Kidney (tissue), 14 donors: Measurements from ENCODE around the gene PRAME. TPM values are rescaled to one million over a fixed set of nuclear protein-coding genes. Genes with fewer than 3 reads are reported as not detected.

Experiments
- DNase-seq, 5 donors: peaks; one replicate each; pipeline ENCODE4 v3.0.0-alpha.2; 2013 to 2020
- FAIRE-seq: peaks from 2 replicates; lab custom pipeline; 2012; peaks lifted over from hg19 to GRCh38; lab: Jason Lieb, UNC
- H3K27ac ChIP-seq, 2 donors: one replicate each; pipeline ENCODE4 v1.7.0; 2013; ENCODE audit warnings: low read depth in 2 of 2, low read length in 2 of 2, inconsistent platforms in 1 of 2
- H3K27me3 ChIP-seq: one replicate; pipeline ENCODE4 v1.7.1; 2013; ENCODE audit warnings: low read length, inconsistent platforms; ENCODE audit not compliant: control insufficient read depth, insufficient read depth
- H3K36me3 ChIP-seq, 3 donors: one replicate each; pipeline versions ENCODE4 v1.7.0 to v1.7.1; 2013; ENCODE audit warnings: low read length in 3 of 3, control low read depth in 1 of 3, inconsistent platforms in 1 of 3; ENCODE audit not compliant: insufficient read depth in 3 of 3, control insufficient read depth in 2 of 3
- H3K4me1 ChIP-seq, 3 donors: one replicate each; pipeline versions ENCODE4 v1.7.0 to v1.7.1; 2013; ENCODE audit warnings: low read length in 3 of 3, inconsistent platforms in 1 of 3, low read depth in 1 of 3; ENCODE audit not compliant: control insufficient read depth in 2 of 3, insufficient read depth in 2 of 3
- H3K4me3 ChIP-seq, 3 donors: one replicate each; pipeline versions ENCODE4 v1.7.0 to v1.8.1; 2013; ENCODE audit warnings: low read length in 3 of 3, control low read depth in 1 of 3, inconsistent platforms in 1 of 3
- H3K9ac ChIP-seq, 3 donors: one replicate each; pipeline versions ENCODE4 v1.7.0 to v1.7.1; 2013; ENCODE audit warnings: low read length in 3 of 3, control low read depth in 1 of 3, inconsistent platforms in 1 of 3
- H3K9me3 ChIP-seq, 3 donors: one replicate each; pipeline versions ENCODE4 v1.7.0 to v1.7.1; 2013; ENCODE audit warnings: low read length in 3 of 3, control low read depth in 1 of 3, inconsistent platforms in 1 of 3; ENCODE audit not compliant: control insufficient read depth in 2 of 3, insufficient read depth in 1 of 3
- CTCF ChIP-seq: IDR thresholded peaks from 3 replicates; pipeline ENCODE4 v1.5.1; 2012; ENCODE audit warnings: mild to moderate bottlenecking, moderate library complexity, borderline replicate concordance; ENCODE audit not compliant: insufficient read depth; ENCODE audit errors: extremely low read depth
- intact Hi-C: fragments of 100-400 bp; cut with DNase I; formaldehyde crosslinking; loops from one replicate; pipeline ENCODE4 v1.11.1; 2022
- polyA plus RNA-seq: library from polyadenylated mRNA; stranded (reverse); fragments of 350-450 nt; fragmentation: Illumina TruSeq; extraction: RNeasy Lipid Tissue Mini Kit (QIAGEN cat#74804); gene quantifications from one replicate; pipeline ENCODE4 v1.2.3, GENCODE V29; 2014; ENCODE audit warnings: low read depth, low replicate concordance; ENCODE audit not compliant: insufficient read depth
- total RNA-seq: library from RNA; stranded (reverse); fragmentation: NEBNext Ultra II Directional; extraction: Animal tissue kit (Norgen Biotek cat#: 25700); gene quantifications from one replicate; pipeline ENCODE4 v1.2.1, GENCODE V29; 2021
- donor health status: control.
- donor health status: control.
- donor health status: control.
- donor health status: control.
- donor health status: control.
- donor health status: DM: yes; HTN: yes; CAD: no.
- donor health status: Normal renal cell carcinoma (clear cell type).

The PRAME gene
- total and polyA plus RNA-seq, 2 donors from 2014 or later, result 1.7 to 4.0 TPM

- Histone ChIP-seq H3K4me1 (no peaks in the 10 kb centered on the region), H3K9ac (peak within 1 kb of the TSS in 1 of 3 donors; percentile 48), H3K36me3 (no peaks in the 10 kb centered on the region), H3K4me3 (peak within 1 kb of the TSS; percentile 48 to 78 (median 57)), H3K27ac (no peak within 1 kb of the TSS), H3K9me3 (peaks cover 0 to 4% (median 0%) of the 10 kb centered on the region in 3 donors), H3K27me3 (no peaks in the 10 kb centered on the region)
- DNase-seq (peak; percentile 81 to 92 (median 88)), FAIRE-seq (no peak)
- TF ChIP-seq CTCF, result peak; percentile 44
- intact Hi-C loops, result no loop called here
These were observed 50.5 kb downstream of the PRAME start, which contains the start of gene ZNF280B for GRCh38 chr22:22508274-22509176. Gene ZNF280B (minus strand): TSS chr22:22508742. CDS start chr22:22489398, 19,344 bp downstream.

GRCh38 chr22:22507743-22508273 lies 51.3 kb downstream of the PRAME start:
- no peak overlapping the region for H3K27ac ChIP-seq
- H3K4me1 ChIP-seq, result no peaks in the 10 kb centered on the region
- peaks cover 0 to 4% (median 0%) of the 10 kb centered on the region in 3 donors for H3K9me3 ChIP-seq
- FAIRE-seq (no peak), DNase-seq (peak in 1 of 5 donors; percentile 8)
- TF ChIP-seq CTCF, result no peak
- no peaks in the 10 kb centered on the region for H3K36me3 ChIP-seq
- H3K27me3 ChIP-seq, result no peaks in the 10 kb centered on the region
- peak overlapping the region in 1 of 3 donors; percentile 48 for H3K9ac ChIP-seq
- H3K4me3 ChIP-seq, result peak overlapping the region; percentile 48 to 78 (median 57)
- intact Hi-C loops, result no loop called here

- H3K36me3 ChIP-seq, result no peaks in the 10 kb centered on the region
- intact Hi-C loops, result no loop called here
- H3K9ac ChIP-seq, result no peak overlapping the region
- DNase-seq (no peak), FAIRE-seq (no peak)
- H3K4me3 ChIP-seq, result no peak overlapping the region
- H3K4me1 ChIP-seq, result no peaks in the 10 kb centered on the region
- no peaks in the 10 kb centered on the region for H3K27me3 ChIP-seq
- peaks cover 0 to 4% (median 0%) of the 10 kb centered on the region in 3 donors for H3K9me3 ChIP-seq
- H3K27ac ChIP-seq, result no peak overlapping the region
- TF ChIP-seq CTCF, result no peak
These were observed 52.3 kb downstream of the PRAME start for GRCh38 chr22:22506736-22507135.
